Subcutaneous adipose tissue (tissue), 4 donors: Measurements from ENCODE around the gene TBX21. TPM values are rescaled to one million over a fixed set of nuclear protein-coding genes. Genes with fewer than 3 reads are reported as not detected.

Experiments used
- total RNA-seq, 4 donors: library from RNA; depleted of rRNA; stranded (reverse); fragments of >200 nt; gene quantifications; one replicate each; pipeline ENCODE4 v1.1.0, GENCODE V29; 2016
- TF ChIP-seq, protein P1 (sequence below): fragments of 450-650 bp; IDR thresholded peaks from one replicate; pipeline ENCODE4 v1.5.1; 2016; ENCODE audit warnings: low read depth, mild to moderate bottlenecking, control low read depth, antibody characterized with exemption, moderate library complexity

Gene TBX21
- total RNA-seq, 4 donors from 2014 or later: 0.66 to 4.6 (median 2.8) TPM

DNA sequence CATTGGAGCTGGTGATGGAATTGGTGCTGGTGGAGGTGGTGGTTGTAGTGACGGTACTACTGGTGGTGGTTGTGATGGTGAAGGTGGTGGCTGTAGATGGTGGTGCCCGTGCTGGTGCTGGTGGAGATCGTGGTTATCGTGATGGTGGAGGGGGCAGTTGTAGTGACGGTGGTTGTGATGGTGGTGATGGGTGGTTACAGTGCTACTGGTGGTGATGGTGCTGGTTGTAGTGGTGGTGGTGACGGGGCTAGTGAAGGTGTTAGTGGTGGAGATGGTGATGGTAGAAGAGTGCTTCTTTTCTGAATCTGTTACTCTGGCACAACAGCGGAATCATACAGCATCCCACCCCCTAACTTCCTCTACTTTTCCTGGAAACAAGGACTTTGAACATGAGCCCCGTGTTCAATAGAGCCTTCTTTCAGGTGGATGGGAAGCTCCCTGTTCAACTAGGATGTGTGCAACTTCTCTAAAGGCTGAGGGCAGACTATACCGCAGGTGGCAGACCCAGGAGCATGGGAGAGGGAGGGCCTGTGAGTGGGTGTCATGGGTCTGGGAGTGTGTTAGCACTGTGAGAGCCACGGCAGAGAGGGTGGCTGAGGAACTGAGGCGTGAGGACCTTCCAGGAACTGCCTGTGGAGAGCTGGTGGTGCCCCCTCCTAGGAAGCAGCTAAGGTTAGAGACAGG is 8.2 kb downstream of the TBX21 start:
- TF ChIP-seq, protein P1, sequence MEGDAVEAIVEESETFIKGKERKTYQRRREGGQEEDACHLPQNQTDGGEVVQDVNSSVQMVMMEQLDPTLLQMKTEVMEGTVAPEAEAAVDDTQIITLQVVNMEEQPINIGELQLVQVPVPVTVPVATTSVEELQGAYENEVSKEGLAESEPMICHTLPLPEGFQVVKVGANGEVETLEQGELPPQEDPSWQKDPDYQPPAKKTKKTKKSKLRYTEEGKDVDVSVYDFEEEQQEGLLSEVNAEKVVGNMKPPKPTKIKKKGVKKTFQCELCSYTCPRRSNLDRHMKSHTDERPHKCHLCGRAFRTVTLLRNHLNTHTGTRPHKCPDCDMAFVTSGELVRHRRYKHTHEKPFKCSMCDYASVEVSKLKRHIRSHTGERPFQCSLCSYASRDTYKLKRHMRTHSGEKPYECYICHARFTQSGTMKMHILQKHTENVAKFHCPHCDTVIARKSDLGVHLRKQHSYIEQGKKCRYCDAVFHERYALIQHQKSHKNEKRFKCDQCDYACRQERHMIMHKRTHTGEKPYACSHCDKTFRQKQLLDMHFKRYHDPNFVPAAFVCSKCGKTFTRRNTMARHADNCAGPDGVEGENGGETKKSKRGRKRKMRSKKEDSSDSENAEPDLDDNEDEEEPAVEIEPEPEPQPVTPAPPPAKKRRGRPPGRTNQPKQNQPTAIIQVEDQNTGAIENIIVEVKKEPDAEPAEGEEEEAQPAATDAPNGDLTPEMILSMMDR: no peak

- TF ChIP-seq, protein P1: no peak
Observed at GRCh38 chr17:47741793-47742145, 8.7 kb downstream of the TBX21 start.

- TF ChIP-seq, protein P1: no peak
Observed at GRCh38 chr17:47742319-47743181, 9.5 kb downstream of the TBX21 start.

- TF ChIP-seq, protein P1: no peak
Observed at GRCh38 chr17:47744168-47745036, 11.4 kb downstream of the TBX21 start.

- TF ChIP-seq, protein P1: no peak
Observed at GRCh38 chr17:47745037-47745380, 12.0 kb downstream of the TBX21 start.

DNA sequence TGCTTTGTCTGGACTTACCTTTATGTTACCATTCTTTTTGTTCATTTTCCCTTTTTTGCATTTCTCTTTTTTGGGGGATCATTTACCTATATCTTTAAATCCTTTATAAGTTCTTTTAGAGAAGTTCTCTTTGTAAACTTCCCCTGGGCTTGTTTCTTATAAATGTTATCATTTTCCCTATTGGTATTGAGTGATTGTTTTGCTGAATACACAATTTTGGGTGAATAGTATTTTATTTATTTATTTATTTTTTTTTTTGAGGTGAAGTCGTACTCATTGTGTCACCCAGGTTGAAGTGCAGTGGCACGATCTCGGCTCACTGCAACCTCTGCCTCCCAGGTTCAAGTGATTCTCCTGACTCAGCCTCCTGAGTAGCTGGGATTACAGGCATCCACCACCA is 18.4 kb downstream of the TBX21 start:
- TF ChIP-seq, protein P1: no peak

GRCh38 chr17:47757386-47757785 is 24.4 kb downstream of the TBX21 start:
- TF ChIP-seq, protein P1: no peak
